ENCODE measurements around the gene INPP5D. TPM values are rescaled to one million over a fixed set of nuclear protein-coding genes. Genes with fewer than 3 reads are reported as not detected.

Gene INPP5D
- total and polyA plus RNA-seq, 2 of the 13 experiments (the other 11 are each of a cell fraction or from before 2014, with no cell fraction given): 16.7 to 18.0 TPM

DNA sequence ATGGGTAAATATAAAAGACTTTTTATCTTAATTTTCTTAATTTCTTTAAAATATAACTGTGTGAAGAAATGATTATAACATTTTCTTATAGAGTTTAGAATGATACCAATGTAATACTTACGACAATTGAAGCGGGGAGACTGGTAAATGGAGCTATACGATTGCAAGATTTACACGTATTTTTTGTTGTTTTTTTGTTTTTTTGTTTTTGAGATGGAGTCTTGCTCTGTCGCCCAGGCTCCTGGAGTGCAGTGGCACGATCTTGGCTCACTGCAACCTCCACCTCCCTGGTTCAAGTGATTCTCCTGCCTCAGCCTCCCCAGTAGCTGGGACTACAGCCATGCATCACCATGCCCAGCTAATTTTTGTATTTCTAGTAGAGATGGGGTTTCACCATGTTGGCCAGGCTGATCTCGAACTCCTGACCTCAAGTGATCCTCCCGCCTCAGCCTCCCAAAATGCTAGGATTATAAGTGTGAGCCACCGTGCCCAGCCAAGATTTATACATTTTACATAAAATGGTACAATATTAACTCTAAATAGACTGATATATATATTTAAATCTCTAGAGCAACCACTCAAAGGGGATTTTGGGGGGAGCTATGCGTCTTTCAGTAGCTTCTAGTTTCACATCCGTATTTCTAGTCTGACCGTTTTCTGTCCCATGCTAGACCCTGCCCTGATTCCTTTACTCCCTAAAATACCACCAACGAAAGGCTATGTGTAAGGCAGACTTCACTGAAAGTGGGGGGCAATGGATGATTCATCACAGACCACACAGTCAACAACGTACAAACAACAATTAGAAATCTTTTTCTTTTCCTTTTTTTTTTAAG lies 163.1 kb downstream of the INPP5D start:
- Histone ChIP-seq H3K27ac (ENCODE audit: extremely low read length, insufficient read depth, low read length) (no peak overlapping the region), H3K9me3 (ENCODE audit: low read length) (no peaks in the 10 kb centered on the region), H3K36me3 (replicated peaks in 1 of 2; ENCODE audit: control insufficient read depth in 1 of 2, insufficient read depth in 2 of 2, low read length in 2 of 2) (no peaks in the 10 kb centered on the region), H3K27me3 (ENCODE audit: control insufficient read depth in 1 of 2, insufficient read depth in 2 of 2, low read length in 2 of 2) (no peaks in the 10 kb centered on the region), H2AFZ (ENCODE audit: low read length) (no peak overlapping the region), H3K9ac (ENCODE audit: insufficient read depth, low read depth, low read length) (no peak overlapping the region), H3K4me3 (replicated peaks in 1 of 3; ENCODE audit: insufficient read depth in 1 of 3, low read depth in 2 of 3, low read length in 3 of 3) (no peak overlapping the region), H4K20me1 (ENCODE audit: insufficient read depth, low read length) (no peaks in the 10 kb centered on the region), H3K4me1 (ENCODE audit: insufficient read depth, low read length) (peaks cover 15% of the 10 kb centered on the region), H3K4me2 (ENCODE audit: low read depth, low read length) (no peak overlapping the region), H3K79me2 (ENCODE audit: insufficient read depth, low read length) (no peaks in the 10 kb centered on the region)
- in situ Hi-C loops (cut with HindIII; ENCODE audit: extremely low pct_ligation_motif_present, low pct_unique_long_range_greater_than_20kb): no loop called here
- ChIA-PET CTCF (ENCODE audit: low intra/inter-chr PET ratio, low total read pairs) (no interaction called here), POLR2A (no interaction called here)
- intact Hi-C loops (cut with micrococcal nuclease; ENCODE audit: unreplicated experiment): no loop called here
- DNase-seq (ENCODE audit: low spot score): no peak
- no peak for FAIRE-seq
- TF ChIP-seq MIXL1 (CRISPR knock-in tag; IDR thresholded peaks at IDR 0.05) (no peak), SIX4 (CRISPR knock-in tag; IDR thresholded peaks at IDR 0.05) (no peak), ZFP82 (CRISPR knock-in tag; IDR thresholded peaks at IDR 0.05; ENCODE audit: borderline replicate concordance) (no peak), KDM4B (CRISPR knock-in tag; IDR thresholded peaks at IDR 0.05) (no peak), NFYB (CRISPR knock-in tag; IDR thresholded peaks at IDR 0.05) (no peak), TMF1 (CRISPR knock-in tag; IDR thresholded peaks at IDR 0.05; ENCODE audit: low read depth) (no peak), ZNF644 (CRISPR knock-in tag; IDR thresholded peaks at IDR 0.05; ENCODE audit: low read depth) (no peak), MBD4 (IDR thresholded peaks at IDR 0.05; ENCODE audit: borderline replicate concordance, low read length) (no peak), HDAC6 (IDR thresholded peaks at IDR 0.05; ENCODE audit: low read depth, low read length) (no peak), ZNF563 (CRISPR knock-in tag; IDR thresholded peaks at IDR 0.05) (no peak), POLR2G (IDR thresholded peaks at IDR 0.05; ENCODE audit: low read depth, low read length) (no peak), RXRB (CRISPR knock-in tag; IDR thresholded peaks at IDR 0.05; ENCODE audit: borderline replicate concordance) (no peak), ZBTB8A (CRISPR knock-in tag; IDR thresholded peaks at IDR 0.05; ENCODE audit: borderline replicate concordance, low read depth) (no peak), KLF9 (CRISPR knock-in tag; IDR thresholded peaks at IDR 0.05; ENCODE audit: low read depth) (no peak), U2AF2 (IDR thresholded peaks at IDR 0.05; ENCODE audit: low read depth, low read length) (no peak)
- TF ChIP-seq, protein P1, sequence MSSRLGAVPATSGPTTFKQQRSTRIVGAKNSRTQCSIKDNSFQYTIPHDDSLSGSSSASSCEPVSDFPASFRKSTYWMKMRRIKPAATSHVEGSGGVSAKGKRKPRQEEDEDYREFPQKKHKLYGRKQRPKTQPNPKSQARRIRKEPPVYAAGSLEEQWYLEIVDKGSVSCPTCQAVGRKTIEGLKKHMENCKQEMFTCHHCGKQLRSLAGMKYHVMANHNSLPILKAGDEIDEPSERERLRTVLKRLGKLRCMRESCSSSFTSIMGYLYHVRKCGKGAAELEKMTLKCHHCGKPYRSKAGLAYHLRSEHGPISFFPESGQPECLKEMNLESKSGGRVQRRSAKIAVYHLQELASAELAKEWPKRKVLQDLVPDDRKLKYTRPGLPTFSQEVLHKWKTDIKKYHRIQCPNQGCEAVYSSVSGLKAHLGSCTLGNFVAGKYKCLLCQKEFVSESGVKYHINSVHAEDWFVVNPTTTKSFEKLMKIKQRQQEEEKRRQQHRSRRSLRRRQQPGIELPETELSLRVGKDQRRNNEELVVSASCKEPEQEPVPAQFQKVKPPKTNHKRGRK (CRISPR knock-in tag; IDR thresholded peaks at IDR 0.05): no peak
- no peak for ATAC-seq
- whole genome bisulfite sequencing (ENCODE audit: low lambda C conversion rate): 68% methylated on average over 14 of the region's 14 CpGs
- no TSS peak for BruUV-seq (replicated peaks)
